HL-60 (cell line): ENCODE measurements around the gene THYN1.

Experiments used
- CTCF ChIP-seq: IDR thresholded peaks from one replicate; pipeline ENCODE4 v1.5.1; 2011; ENCODE audit warnings: low read length, control low read depth, inconsistent platforms; ENCODE audit not compliant: insufficient read depth
- POLR2AphosphoS5 ChIP-seq: IDR thresholded peaks from 2 replicates; pipeline ENCODE4 v1.6.1; 2012; ENCODE audit warnings: low read depth

DNA sequence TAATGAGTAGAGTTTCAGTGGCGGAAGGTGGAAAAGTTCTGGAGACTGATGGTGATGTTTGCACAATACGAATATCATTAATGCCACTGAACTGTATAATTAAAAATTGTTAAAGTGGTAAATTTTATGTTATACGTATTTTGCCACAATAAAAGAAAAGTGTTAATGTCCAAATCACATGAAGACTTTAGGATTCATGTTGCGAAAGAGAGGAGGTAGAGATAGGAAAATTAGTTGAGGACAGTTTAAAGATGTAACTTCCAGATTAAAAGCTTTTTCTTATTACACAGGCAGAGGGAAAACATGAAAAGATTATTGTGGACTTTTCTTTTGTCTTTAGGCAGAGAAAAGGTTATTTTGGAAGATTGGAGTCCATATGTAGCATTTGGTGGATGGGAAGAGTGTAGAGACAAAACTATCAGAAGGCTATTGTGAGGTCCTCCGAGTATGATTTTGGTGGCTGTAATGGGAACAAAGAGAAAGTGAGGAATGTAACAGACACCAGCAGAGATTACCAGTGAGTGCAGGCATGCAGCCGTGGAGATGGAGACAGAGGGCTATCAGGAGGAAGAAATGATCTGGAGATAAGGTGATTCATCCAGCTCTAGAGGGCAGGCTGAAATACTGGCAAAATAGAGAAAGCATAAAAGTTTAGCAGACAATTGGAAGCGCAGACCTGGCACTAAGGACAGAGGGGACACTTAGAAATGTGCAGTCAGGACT, 16.2 kb downstream of the THYN1 start:
- TF ChIP-seq CTCF (no peak), POLR2AphosphoS5 (no peak)
